HCT116 (cell line): Measurements from ENCODE around the gene NHP2. TPM values are rescaled to one million over a fixed set of nuclear protein-coding genes. Genes with fewer than 3 reads are reported as not detected.

Source experiments
- ATAC-seq: fragments of 200-7000 bp; cut with Tn5 transposase; 2 replicates; pipeline ENCODE4 v1.9.1; 2020; ENCODE audit warnings: mild to moderate bottlenecking, moderate library complexity
- BruUV-seq: library from RNA; stranded (reverse); fragments of 400-500 nt; replicated peaks from 2 replicates; lab custom pipeline; 2021; lab: Mats Ljungman, UMichigan
- CTCF ChIA-PET: fragments of 300-600 bp; sonication (Branson Sonifier 250); formaldehyde crosslinking; loops from one replicate; lab custom pipeline; 2021; ENCODE audit warnings: antibody characterized with exemption; lab: Charles Lee
- POLR2A ChIA-PET: fragments of 300-600, 350-600 bp; sonication (Branson Sonifier 250); formaldehyde crosslinking; loops from one replicate; lab custom pipeline; 2021; ENCODE audit warnings: antibody characterized with exemption; lab: Charles Lee
- RAD21 ChIA-PET, 2 experiments: fragments of 300-600 bp; sonication (Branson Sonifier 250); formaldehyde crosslinking; loops; one replicate each; lab custom pipeline; 2023; ENCODE audit warnings: low total read pairs in 2 of 2; ENCODE audit not compliant: uncharacterized antibody in 2 of 2, unreplicated experiment in 2 of 2, low non-redundant PET in 1 of 2; lab: Charles Lee
- DNase-seq: peaks from one replicate; pipeline ENCODE4 v3.0.0-alpha.2; 2010; ENCODE audit warnings: low read depth, low spot score
- H2AFZ ChIP-seq: fragments of 200-600 bp; shearing (Covaris generic), sonication (generic); 2 replicates; pipeline ENCODE4 v1.6.1; 2017; ENCODE audit warnings: low read depth, mixed run types, mixed read lengths, antibody characterized with exemption, low read length; ENCODE audit not compliant: poor library complexity, severe bottlenecking
- H3K27ac ChIP-seq: 2 replicates; pipeline ENCODE4 v1.5.1; 2012; ENCODE audit warnings: low read depth, low read length
- H3K27me3 ChIP-seq: fragments of 200-600 bp; sonication (generic); 2 replicates; pipeline ENCODE4 v1.6.1; 2016; ENCODE audit warnings: mixed run types, low read length, mixed read lengths; ENCODE audit not compliant: insufficient read depth
- H3K36me3 ChIP-seq, 2 experiments: fragments of 200-500 bp in 1 of 2; fragments of 200-600 bp in 1 of 2; sonication (Bioruptor generic) in 1 of 2; sonication (generic) in 1 of 2; 2 replicates each; pipeline versions ENCODE4 v1.5.1 to v1.6.1; 2014 to 2016; ENCODE audit warnings: low read length in 2 of 2, inconsistent platforms in 1 of 2, mixed read lengths in 1 of 2, mixed run types in 1 of 2; ENCODE audit not compliant: insufficient read depth in 2 of 2, control insufficient read depth in 1 of 2
- H3K4me1 ChIP-seq, 2 experiments: fragments of 200-600 bp in 1 of 2; sonication (generic) in 1 of 2; 2 replicates each; pipeline versions ENCODE4 v1.5.1 to v1.6.1; 2012 to 2017; ENCODE audit warnings: low read length in 2 of 2, inconsistent platforms in 1 of 2, mild to moderate bottlenecking in 1 of 2, mixed read lengths in 1 of 2, mixed run types in 1 of 2, moderate library complexity in 1 of 2; ENCODE audit not compliant: insufficient read depth in 2 of 2, control insufficient read depth in 1 of 2
- H3K4me2 ChIP-seq: fragments of 200-600 bp; sonication (generic); 2 replicates; pipeline ENCODE4 v1.6.1; 2017; ENCODE audit warnings: mixed run types, low read length, mixed read lengths
- H3K4me3 ChIP-seq, 2 experiments: fragments of 200-600 bp in 1 of 2; sonication (generic) in 1 of 2; replicated peaks in 1 of 2; 2 replicates each; pipeline ENCODE4 v1.5.1; 2011 to 2016; ENCODE audit warnings: low read length in 2 of 2, control low read depth in 1 of 2, low read depth in 1 of 2, mild to moderate bottlenecking in 1 of 2, mixed read lengths in 1 of 2, mixed run types in 1 of 2
- H3K79me2 ChIP-seq: fragments of 200-600 bp; sonication (generic); 2 replicates; pipeline ENCODE4 v1.6.1; 2017; ENCODE audit warnings: mild to moderate bottlenecking, mixed run types, low read length, moderate library complexity, mixed read lengths; ENCODE audit not compliant: insufficient read depth
- H3K9ac ChIP-seq: fragments of 200-600 bp; sonication (generic); 2 replicates; pipeline ENCODE4 v1.6.1; 2016; ENCODE audit warnings: low read length, mixed read lengths
- H3K9me2 ChIP-seq: fragments of 200-600 bp; sonication (generic), shearing (Covaris generic); 2 replicates; pipeline ENCODE4 v1.6.1; 2017; ENCODE audit warnings: mixed run types, mild to moderate bottlenecking, moderate library complexity; ENCODE audit not compliant: insufficient read depth
- H3K9me3 ChIP-seq, 2 experiments: fragments of 200-500 bp in 1 of 2; fragments of 200-600 bp in 1 of 2; sonication (Bioruptor generic) in 1 of 2; sonication (generic) in 1 of 2; 2 replicates each; pipeline ENCODE4 v1.6.1; 2014 to 2017; ENCODE audit warnings: low read length in 2 of 2, mixed read lengths in 2 of 2, inconsistent platforms in 1 of 2, low read depth in 1 of 2, mild to moderate bottlenecking in 1 of 2, mixed run types in 1 of 2, moderate library complexity in 1 of 2; ENCODE audit not compliant: control insufficient read depth in 1 of 2, insufficient read depth in 1 of 2
- H4K20me1 ChIP-seq: fragments of 200-600 bp; sonication (generic), shearing (Covaris generic); 2 replicates; pipeline ENCODE4 v1.6.1; 2017; ENCODE audit warnings: mixed run types, mild to moderate bottlenecking, moderate library complexity; ENCODE audit not compliant: insufficient read depth
- EGR1 ChIP-seq: IDR thresholded peaks from 2 replicates; pipeline ENCODE4 v1.6.1; 2012; ENCODE audit warnings: low read depth
- ELF1 ChIP-seq: IDR thresholded peaks from 2 replicates; pipeline ENCODE4 v1.6.1; 2012; ENCODE audit warnings: low read depth, borderline replicate concordance
- EZH2 ChIP-seq: fragments of 200-600 bp; sonication (generic); IDR thresholded peaks from 2 replicates; pipeline ENCODE4 v1.6.1; 2017; ENCODE audit warnings: antibody characterized with exemption, mixed run types
- EZH2phosphoT487 ChIP-seq: fragments of 200-600 bp; IDR thresholded peaks from 2 replicates; pipeline ENCODE4 v1.6.1; 2018; ENCODE audit warnings: antibody characterized with exemption, borderline replicate concordance
- FOSL1 ChIP-seq: IDR thresholded peaks from 2 replicates; pipeline ENCODE4 v1.6.1; 2012; ENCODE audit warnings: low read depth
- POLR2A ChIP-seq: IDR thresholded peaks from 2 replicates; pipeline ENCODE4 v1.7.0; 2011; ENCODE audit warnings: borderline replicate concordance; ENCODE audit not compliant: insufficient read depth, insufficient read length; ENCODE audit errors: extremely low read depth
- RAD21 ChIP-seq: IDR thresholded peaks from 2 replicates; pipeline ENCODE4 v1.6.1; 2012; ENCODE audit warnings: low read depth, mild to moderate bottlenecking
- SIN3A ChIP-seq: IDR thresholded peaks from 2 replicates; pipeline ENCODE4 v1.6.1; 2012; ENCODE audit warnings: low read depth
- SRF ChIP-seq: IDR thresholded peaks from 2 replicates; pipeline ENCODE4 v1.6.1; 2012; ENCODE audit warnings: low read depth
- YY1 ChIP-seq: IDR thresholded peaks from 2 replicates; pipeline ENCODE4 v1.6.1; 2011; ENCODE audit warnings: low read length, low read depth, moderate library complexity, mild to moderate bottlenecking; ENCODE audit not compliant: insufficient replicate concordance; ENCODE audit errors: extremely low read depth
- ZFX ChIP-seq: fragments of 450-650 bp; IDR thresholded peaks from 2 replicates; pipeline ENCODE4 v1.6.1; 2017
- ZNF274 ChIP-seq: fragments of 200-500 bp; sonication (Bioruptor generic); IDR thresholded peaks from 2 replicates; pipeline ENCODE4 v1.6.1; 2014; ENCODE audit warnings: mild to moderate bottlenecking, low read depth, low read length, inconsistent platforms
- intact Hi-C: fragments of 100-400 bp; cut with micrococcal nuclease; formaldehyde crosslinking; loops from 2 replicates; pipeline ENCODE4 v1.10.0; 2022
- total RNA-seq: library from RNA; stranded (reverse); gene quantifications from one replicate; pipeline ENCODE4 v1.2.1, GENCODE V29; 2021; ENCODE audit not compliant: unreplicated experiment
- TF ChIP-seq, protein P1 (sequence below): IDR thresholded peaks from 2 replicates; pipeline ENCODE4 v1.6.1; 2012
- TF ChIP-seq, protein P2 (sequence below): IDR thresholded peaks from 2 replicates; pipeline ENCODE4 v1.6.1; 2012; ENCODE audit warnings: low read depth
- TF ChIP-seq, protein P3 (sequence below): IDR thresholded peaks from 2 replicates; pipeline ENCODE4 v1.6.1; 2011; ENCODE audit warnings: mild to moderate bottlenecking, low read length, moderate library complexity; ENCODE audit not compliant: insufficient replicate concordance; ENCODE audit errors: extremely low read depth

NHP2 gene
- total RNA-seq, 1 experiment from 2014 or later, result 260 TPM

DNA sequence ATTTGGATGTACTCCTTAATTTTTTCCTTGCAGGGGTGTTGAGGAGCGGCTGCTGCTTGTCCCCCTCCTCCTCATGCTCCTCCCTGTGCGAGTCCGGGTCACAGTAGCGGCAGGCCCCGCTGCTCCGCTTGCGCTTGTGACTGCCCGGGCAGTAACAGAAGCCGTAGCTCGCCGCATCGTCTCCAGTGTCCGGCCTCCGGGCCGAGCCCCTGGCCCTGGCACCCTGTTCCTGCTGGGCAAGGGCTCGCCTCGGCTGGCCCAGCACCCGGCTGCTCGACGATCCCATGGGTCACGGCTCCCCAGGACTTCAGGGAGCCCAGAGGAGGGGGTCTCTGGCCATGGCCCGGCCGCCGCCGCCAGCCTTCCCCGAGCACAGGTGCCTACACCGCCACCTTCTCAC, 33.3 kb upstream of the NHP2 start, which contains the start of gene GMCL2:
Gene GMCL2, minus strand, starts transcription at position 358 of the 400 bp plus-strand sequence. Its CDS starts 72 bp downstream, at position 286.
- Histone ChIP-seq H3K79me2 (no peaks in the 10 kb centered on the region), H4K20me1 (no peaks in the 10 kb centered on the region), H3K4me1 (no peaks in the 10 kb centered on the region), H3K9me2 (no peaks in the 10 kb centered on the region), H3K27me3 (no peaks in the 10 kb centered on the region), H3K36me3 (no peaks in the 10 kb centered on the region), H3K4me3 (no peak within 1 kb of the TSS), H3K9ac (no peak within 1 kb of the TSS), H3K4me2 (no peak within 1 kb of the TSS), H3K27ac (no peak within 1 kb of the TSS), H2AFZ (no peak within 1 kb of the TSS), H3K9me3 (no peaks in the 10 kb centered on the region)
- DNase-seq (no peak), ATAC-seq (no peak)
- intact Hi-C loops, result no loop called here
- RAD21 ChIA-PET, result no interaction called here
- POLR2A ChIA-PET, result no interaction called here
- CTCF ChIA-PET, result interaction anchor here (0.9 kb wide), 1 partner anchor 10 kb away, joined by 3 read pairs; no protein-coding TSS in a partner anchor
- TF ChIP-seq YY1 (no peak), ZFX (no peak)
- TF ChIP-seq, protein P1, sequence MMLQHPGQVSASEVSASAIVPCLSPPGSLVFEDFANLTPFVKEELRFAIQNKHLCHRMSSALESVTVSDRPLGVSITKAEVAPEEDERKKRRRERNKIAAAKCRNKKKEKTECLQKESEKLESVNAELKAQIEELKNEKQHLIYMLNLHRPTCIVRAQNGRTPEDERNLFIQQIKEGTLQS, result no peak
- BruUV-seq, result no TSS peak

DNA sequence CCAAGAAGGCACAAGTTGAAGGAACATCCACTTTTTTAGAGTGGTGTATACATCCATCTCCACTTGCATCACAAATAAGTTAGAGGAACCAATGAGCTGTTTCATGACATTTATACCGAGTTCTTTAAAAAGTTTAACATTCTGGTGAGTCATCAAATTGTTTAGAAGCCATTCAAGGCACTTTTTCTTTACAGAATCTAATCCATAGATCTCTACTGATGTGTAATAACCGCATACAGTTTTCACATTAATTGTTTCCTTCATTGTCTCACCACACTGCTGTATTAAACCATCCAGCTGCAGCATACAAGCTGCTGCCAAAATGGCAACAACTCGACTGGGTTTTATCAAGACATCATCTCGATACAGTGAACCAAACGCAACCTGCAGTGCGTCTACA, 32.7 kb upstream of the NHP2 start:
- Histone ChIP-seq H3K27ac (no peak overlapping the region), H3K4me2 (no peak overlapping the region), H3K36me3 (no peaks in the 10 kb centered on the region), H3K27me3 (no peaks in the 10 kb centered on the region), H3K9ac (no peak overlapping the region), H4K20me1 (no peaks in the 10 kb centered on the region), H3K79me2 (no peaks in the 10 kb centered on the region), H3K9me2 (no peaks in the 10 kb centered on the region), H2AFZ (no peak overlapping the region), H3K4me3 (no peak overlapping the region), H3K4me1 (no peaks in the 10 kb centered on the region), H3K9me3 (no peaks in the 10 kb centered on the region)
- intact Hi-C loops, result no loop called here
- ChIA-PET CTCF (interaction anchor here (0.9 kb wide), 1 partner anchor 10 kb away, joined by 3 read pairs; no protein-coding TSS in a partner anchor), RAD21 (no interaction called here), POLR2A (no interaction called here)
- no TSS peak for BruUV-seq
- DNase-seq (no peak), ATAC-seq (no peak)
- TF ChIP-seq SRF, result no peak
- TF ChIP-seq, protein P2, sequence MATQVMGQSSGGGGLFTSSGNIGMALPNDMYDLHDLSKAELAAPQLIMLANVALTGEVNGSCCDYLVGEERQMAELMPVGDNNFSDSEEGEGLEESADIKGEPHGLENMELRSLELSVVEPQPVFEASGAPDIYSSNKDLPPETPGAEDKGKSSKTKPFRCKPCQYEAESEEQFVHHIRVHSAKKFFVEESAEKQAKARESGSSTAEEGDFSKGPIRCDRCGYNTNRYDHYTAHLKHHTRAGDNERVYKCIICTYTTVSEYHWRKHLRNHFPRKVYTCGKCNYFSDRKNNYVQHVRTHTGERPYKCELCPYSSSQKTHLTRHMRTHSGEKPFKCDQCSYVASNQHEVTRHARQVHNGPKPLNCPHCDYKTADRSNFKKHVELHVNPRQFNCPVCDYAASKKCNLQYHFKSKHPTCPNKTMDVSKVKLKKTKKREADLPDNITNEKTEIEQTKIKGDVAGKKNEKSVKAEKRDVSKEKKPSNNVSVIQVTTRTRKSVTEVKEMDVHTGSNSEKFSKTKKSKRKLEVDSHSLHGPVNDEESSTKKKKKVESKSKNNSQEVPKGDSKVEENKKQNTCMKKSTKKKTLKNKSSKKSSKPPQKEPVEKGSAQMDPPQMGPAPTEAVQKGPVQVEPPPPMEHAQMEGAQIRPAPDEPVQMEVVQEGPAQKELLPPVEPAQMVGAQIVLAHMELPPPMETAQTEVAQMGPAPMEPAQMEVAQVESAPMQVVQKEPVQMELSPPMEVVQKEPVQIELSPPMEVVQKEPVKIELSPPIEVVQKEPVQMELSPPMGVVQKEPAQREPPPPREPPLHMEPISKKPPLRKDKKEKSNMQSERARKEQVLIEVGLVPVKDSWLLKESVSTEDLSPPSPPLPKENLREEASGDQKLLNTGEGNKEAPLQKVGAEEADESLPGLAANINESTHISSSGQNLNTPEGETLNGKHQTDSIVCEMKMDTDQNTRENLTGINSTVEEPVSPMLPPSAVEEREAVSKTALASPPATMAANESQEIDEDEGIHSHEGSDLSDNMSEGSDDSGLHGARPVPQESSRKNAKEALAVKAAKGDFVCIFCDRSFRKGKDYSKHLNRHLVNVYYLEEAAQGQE, result no peak
- TF ChIP-seq EGR1, result no peak
- no peak for TF ChIP-seq FOSL1
- no peak for TF ChIP-seq EZH2phosphoT487
- TF ChIP-seq, protein P1, result no peak
- TF ChIP-seq, protein P3, sequence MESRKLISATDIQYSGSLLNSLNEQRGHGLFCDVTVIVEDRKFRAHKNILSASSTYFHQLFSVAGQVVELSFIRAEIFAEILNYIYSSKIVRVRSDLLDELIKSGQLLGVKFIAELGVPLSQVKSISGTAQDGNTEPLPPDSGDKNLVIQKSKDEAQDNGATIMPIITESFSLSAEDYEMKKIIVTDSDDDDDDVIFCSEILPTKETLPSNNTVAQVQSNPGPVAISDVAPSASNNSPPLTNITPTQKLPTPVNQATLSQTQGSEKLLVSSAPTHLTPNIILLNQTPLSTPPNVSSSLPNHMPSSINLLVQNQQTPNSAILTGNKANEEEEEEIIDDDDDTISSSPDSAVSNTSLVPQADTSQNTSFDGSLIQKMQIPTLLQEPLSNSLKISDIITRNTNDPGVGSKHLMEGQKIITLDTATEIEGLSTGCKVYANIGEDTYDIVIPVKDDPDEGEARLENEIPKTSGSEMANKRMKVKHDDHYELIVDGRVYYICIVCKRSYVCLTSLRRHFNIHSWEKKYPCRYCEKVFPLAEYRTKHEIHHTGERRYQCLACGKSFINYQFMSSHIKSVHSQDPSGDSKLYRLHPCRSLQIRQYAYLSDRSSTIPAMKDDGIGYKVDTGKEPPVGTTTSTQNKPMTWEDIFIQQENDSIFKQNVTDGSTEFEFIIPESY, result no peak
- TF ChIP-seq ELF1, result no peak
- TF ChIP-seq ZNF274, result no peak
- no peak for TF ChIP-seq YY1
- no peak for TF ChIP-seq EZH2
- no peak for TF ChIP-seq SIN3A
- TF ChIP-seq RAD21, result no peak
- TF ChIP-seq POLR2A, result no peak
